WERI-Rb-1 (cell line): Measurements from ENCODE around the gene SMPDL3A.
A peak's percentile ranks its signal among the peaks of the same experiment; 100 is the strongest.

Experiments
- DNase-seq: peaks from one replicate; pipeline ENCODE4 v3.0.0-alpha.2; 2020
- H3K27ac ChIP-seq: fragments of 250-450 bp; sonication (Bioruptor Pico); 2 replicates; pipeline ENCODE4 v1.5.1; 2020; ENCODE audit warnings: mild to moderate bottlenecking, moderate library complexity
- H3K27me3 ChIP-seq: fragments of 250-450 bp; sonication (Bioruptor Pico); 2 replicates; pipeline ENCODE4 v1.5.1; 2021; ENCODE audit warnings: mild to moderate bottlenecking, low read depth, moderate library complexity; ENCODE audit not compliant: insufficient read depth, severe bottlenecking
- H3K36me3 ChIP-seq: fragments of 250-450 bp; sonication (Bioruptor Pico); 2 replicates; pipeline ENCODE4 v1.5.1; 2020; ENCODE audit warnings: mild to moderate bottlenecking, moderate library complexity
- H3K4me3 ChIP-seq: 2 replicates; pipeline ENCODE4 v1.5.1; 2011; ENCODE audit warnings: low read depth, mild to moderate bottlenecking, control low read depth, low read length
- H3K9me3 ChIP-seq: fragments of 250-450 bp; sonication (Bioruptor Pico); 2 replicates; pipeline ENCODE4 v1.5.1; 2021; ENCODE audit warnings: mild to moderate bottlenecking, moderate library complexity; ENCODE audit not compliant: severe bottlenecking
- TF ChIP-seq, protein P1 (sequence below): IDR thresholded peaks from 2 replicates; pipeline ENCODE4 v1.5.1; 2011; ENCODE audit warnings: low read depth, mild to moderate bottlenecking, control low read depth, inconsistent platforms, low read length

The SMPDL3A gene

DNA sequence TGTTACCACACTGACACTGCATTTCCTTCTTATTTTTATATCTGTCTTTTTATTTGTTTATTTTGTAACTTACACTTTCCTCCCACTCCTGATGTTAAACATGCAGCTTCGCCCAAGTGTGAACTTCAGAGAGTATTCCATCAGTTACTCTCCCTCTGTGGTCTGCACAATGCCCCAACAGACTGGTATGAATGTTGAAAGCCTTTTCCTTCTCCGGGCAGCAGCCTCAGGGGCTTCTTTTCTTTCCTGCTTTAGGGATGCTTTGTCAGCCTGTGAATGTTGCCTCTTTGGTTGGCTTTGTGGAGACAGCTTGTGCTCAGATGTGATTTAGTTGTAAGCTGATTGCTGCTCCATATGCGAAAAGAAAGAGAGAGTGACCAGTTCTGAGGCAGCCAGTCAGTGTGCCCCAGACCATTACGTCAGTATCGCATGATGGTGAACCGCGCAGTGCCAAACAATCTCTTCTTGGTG lies 44.0 kb downstream of the SMPDL3A start:
- Histone ChIP-seq H3K27ac (peak overlapping the region; percentile 76), H3K9me3 (no peaks in the 10 kb centered on the region), H3K4me3 (peak overlapping the region; percentile 26), H3K36me3 (no peaks in the 10 kb centered on the region), H3K27me3 (no peaks in the 10 kb centered on the region)
- DNase-seq = peak; percentile 71
- TF ChIP-seq, protein P1, sequence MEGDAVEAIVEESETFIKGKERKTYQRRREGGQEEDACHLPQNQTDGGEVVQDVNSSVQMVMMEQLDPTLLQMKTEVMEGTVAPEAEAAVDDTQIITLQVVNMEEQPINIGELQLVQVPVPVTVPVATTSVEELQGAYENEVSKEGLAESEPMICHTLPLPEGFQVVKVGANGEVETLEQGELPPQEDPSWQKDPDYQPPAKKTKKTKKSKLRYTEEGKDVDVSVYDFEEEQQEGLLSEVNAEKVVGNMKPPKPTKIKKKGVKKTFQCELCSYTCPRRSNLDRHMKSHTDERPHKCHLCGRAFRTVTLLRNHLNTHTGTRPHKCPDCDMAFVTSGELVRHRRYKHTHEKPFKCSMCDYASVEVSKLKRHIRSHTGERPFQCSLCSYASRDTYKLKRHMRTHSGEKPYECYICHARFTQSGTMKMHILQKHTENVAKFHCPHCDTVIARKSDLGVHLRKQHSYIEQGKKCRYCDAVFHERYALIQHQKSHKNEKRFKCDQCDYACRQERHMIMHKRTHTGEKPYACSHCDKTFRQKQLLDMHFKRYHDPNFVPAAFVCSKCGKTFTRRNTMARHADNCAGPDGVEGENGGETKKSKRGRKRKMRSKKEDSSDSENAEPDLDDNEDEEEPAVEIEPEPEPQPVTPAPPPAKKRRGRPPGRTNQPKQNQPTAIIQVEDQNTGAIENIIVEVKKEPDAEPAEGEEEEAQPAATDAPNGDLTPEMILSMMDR = no peak

GRCh38 chr6:122838060-122838780 lies 49.2 kb downstream of the SMPDL3A start:
- H3K9me3 ChIP-seq = no peaks in the 10 kb centered on the region
- DNase-seq = no peak
- H3K36me3 ChIP-seq = no peaks in the 10 kb centered on the region
- TF ChIP-seq, protein P1 = peak; percentile 26; the same call in 1 of the 2 replicates
- H3K4me3 ChIP-seq = no peak overlapping the region
- H3K27me3 ChIP-seq = no peaks in the 10 kb centered on the region
- no peak overlapping the region for H3K27ac ChIP-seq

- no peaks in the 10 kb centered on the region for H3K36me3 ChIP-seq
- no peaks in the 10 kb centered on the region for H3K27me3 ChIP-seq
- TF ChIP-seq, protein P1 = peak; percentile 60
- H3K27ac ChIP-seq = no peak overlapping the region
- H3K4me3 ChIP-seq = no peak overlapping the region
- H3K9me3 ChIP-seq = no peaks in the 10 kb centered on the region
- DNase-seq = peak; percentile 67
These were observed 50.4 kb downstream of the SMPDL3A start for GRCh38 chr6:122839472-122839871.

DNA sequence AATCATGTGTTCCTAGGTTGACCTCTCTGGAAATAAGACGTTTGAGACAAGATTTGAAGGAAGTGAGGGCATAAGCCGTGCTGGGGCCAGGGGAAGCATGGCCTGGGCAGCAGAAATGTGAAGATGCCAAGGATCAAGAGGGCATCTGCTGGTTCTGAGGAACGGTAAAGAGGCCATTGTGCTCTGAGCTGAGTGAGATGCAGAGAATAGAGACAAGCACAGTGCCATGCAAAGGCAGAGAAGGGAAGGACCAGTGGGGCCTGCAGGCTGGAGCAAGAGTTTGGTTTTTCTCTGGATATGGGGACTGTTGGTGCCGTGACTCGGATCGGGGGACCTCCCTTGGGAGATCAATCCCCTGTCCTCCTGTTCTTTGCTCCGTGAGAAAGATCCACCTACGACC lies 50.8 kb downstream of the SMPDL3A start:
- Histone ChIP-seq H3K9me3 (no peaks in the 10 kb centered on the region), H3K27me3 (no peaks in the 10 kb centered on the region), H3K4me3 (no peak overlapping the region), H3K27ac (no peak overlapping the region), H3K36me3 (no peaks in the 10 kb centered on the region)
- TF ChIP-seq, protein P1 = no peak
- DNase-seq = no peak

- Histone ChIP-seq H3K36me3 (no peaks in the 10 kb centered on the region), H3K9me3 (no peaks in the 10 kb centered on the region), H3K27ac (no peak overlapping the region), H3K27me3 (no peaks in the 10 kb centered on the region), H3K4me3 (no peak overlapping the region)
- TF ChIP-seq, protein P1 = no peak
- no peak for DNase-seq
These were observed 56.4 kb downstream of the SMPDL3A start for GRCh38 chr6:122845464-122845863.
